HCT116 (cell line): ENCODE results near the gene ZNF750. TPM values are rescaled to one million over a fixed set of nuclear protein-coding genes. Genes with fewer than 3 reads are reported as not detected.

Experiments used
- ATAC-seq: fragments of 200-7000 bp; cut with Tn5 transposase; 2 replicates; pipeline ENCODE4 v1.9.1; 2020; ENCODE audit warnings: mild to moderate bottlenecking, moderate library complexity
- BruUV-seq: library from RNA; stranded (reverse); fragments of 400-500 nt; replicated peaks from 2 replicates; lab custom pipeline; 2021; lab: Mats Ljungman, UMichigan
- CTCF ChIA-PET: fragments of 300-600 bp; sonication (Branson Sonifier 250); formaldehyde crosslinking; loops from one replicate; lab custom pipeline; 2021; ENCODE audit warnings: antibody characterized with exemption; lab: Charles Lee
- POLR2A ChIA-PET: fragments of 300-600, 350-600 bp; sonication (Branson Sonifier 250); formaldehyde crosslinking; loops from one replicate; lab custom pipeline; 2021; ENCODE audit warnings: antibody characterized with exemption; lab: Charles Lee
- RAD21 ChIA-PET, 2 experiments: fragments of 300-600 bp; sonication (Branson Sonifier 250); formaldehyde crosslinking; loops; one replicate each; lab custom pipeline; 2023; ENCODE audit warnings: low total read pairs in 2 of 2; ENCODE audit not compliant: uncharacterized antibody in 2 of 2, unreplicated experiment in 2 of 2, low non-redundant PET in 1 of 2; lab: Charles Lee
- DNase-seq: peaks from one replicate; pipeline ENCODE4 v3.0.0-alpha.2; 2010; ENCODE audit warnings: low read depth, low spot score
- H2AFZ ChIP-seq: fragments of 200-600 bp; shearing (Covaris generic), sonication (generic); 2 replicates; pipeline ENCODE4 v1.6.1; 2017; ENCODE audit warnings: low read depth, mixed run types, mixed read lengths, antibody characterized with exemption, low read length; ENCODE audit not compliant: poor library complexity, severe bottlenecking
- H3K27ac ChIP-seq: 2 replicates; pipeline ENCODE4 v1.5.1; 2012; ENCODE audit warnings: low read depth, low read length
- H3K27me3 ChIP-seq: fragments of 200-600 bp; sonication (generic); 2 replicates; pipeline ENCODE4 v1.6.1; 2016; ENCODE audit warnings: mixed run types, low read length, mixed read lengths; ENCODE audit not compliant: insufficient read depth
- H3K36me3 ChIP-seq, 2 experiments: fragments of 200-500 bp in 1 of 2; fragments of 200-600 bp in 1 of 2; sonication (Bioruptor generic) in 1 of 2; sonication (generic) in 1 of 2; 2 replicates each; pipeline versions ENCODE4 v1.5.1 to v1.6.1; 2014 to 2016; ENCODE audit warnings: low read length in 2 of 2, inconsistent platforms in 1 of 2, mixed read lengths in 1 of 2, mixed run types in 1 of 2; ENCODE audit not compliant: insufficient read depth in 2 of 2, control insufficient read depth in 1 of 2
- H3K4me1 ChIP-seq, 2 experiments: fragments of 200-600 bp in 1 of 2; sonication (generic) in 1 of 2; 2 replicates each; pipeline versions ENCODE4 v1.5.1 to v1.6.1; 2012 to 2017; ENCODE audit warnings: low read length in 2 of 2, inconsistent platforms in 1 of 2, mild to moderate bottlenecking in 1 of 2, mixed read lengths in 1 of 2, mixed run types in 1 of 2, moderate library complexity in 1 of 2; ENCODE audit not compliant: insufficient read depth in 2 of 2, control insufficient read depth in 1 of 2
- H3K4me2 ChIP-seq: fragments of 200-600 bp; sonication (generic); 2 replicates; pipeline ENCODE4 v1.6.1; 2017; ENCODE audit warnings: mixed run types, low read length, mixed read lengths
- H3K4me3 ChIP-seq, 2 experiments: fragments of 200-600 bp in 1 of 2; sonication (generic) in 1 of 2; replicated peaks in 1 of 2; 2 replicates each; pipeline ENCODE4 v1.5.1; 2011 to 2016; ENCODE audit warnings: low read length in 2 of 2, control low read depth in 1 of 2, low read depth in 1 of 2, mild to moderate bottlenecking in 1 of 2, mixed read lengths in 1 of 2, mixed run types in 1 of 2
- H3K79me2 ChIP-seq: fragments of 200-600 bp; sonication (generic); 2 replicates; pipeline ENCODE4 v1.6.1; 2017; ENCODE audit warnings: mild to moderate bottlenecking, mixed run types, low read length, moderate library complexity, mixed read lengths; ENCODE audit not compliant: insufficient read depth
- H3K9ac ChIP-seq: fragments of 200-600 bp; sonication (generic); 2 replicates; pipeline ENCODE4 v1.6.1; 2016; ENCODE audit warnings: low read length, mixed read lengths
- H3K9me2 ChIP-seq: fragments of 200-600 bp; sonication (generic), shearing (Covaris generic); 2 replicates; pipeline ENCODE4 v1.6.1; 2017; ENCODE audit warnings: mixed run types, mild to moderate bottlenecking, moderate library complexity; ENCODE audit not compliant: insufficient read depth
- H3K9me3 ChIP-seq, 2 experiments: fragments of 200-500 bp in 1 of 2; fragments of 200-600 bp in 1 of 2; sonication (Bioruptor generic) in 1 of 2; sonication (generic) in 1 of 2; 2 replicates each; pipeline ENCODE4 v1.6.1; 2014 to 2017; ENCODE audit warnings: low read length in 2 of 2, mixed read lengths in 2 of 2, inconsistent platforms in 1 of 2, low read depth in 1 of 2, mild to moderate bottlenecking in 1 of 2, mixed run types in 1 of 2, moderate library complexity in 1 of 2; ENCODE audit not compliant: control insufficient read depth in 1 of 2, insufficient read depth in 1 of 2
- H4K20me1 ChIP-seq: fragments of 200-600 bp; sonication (generic), shearing (Covaris generic); 2 replicates; pipeline ENCODE4 v1.6.1; 2017; ENCODE audit warnings: mixed run types, mild to moderate bottlenecking, moderate library complexity; ENCODE audit not compliant: insufficient read depth
- ATF3 ChIP-seq: IDR thresholded peaks from 2 replicates; pipeline ENCODE4 v1.6.1; 2012
- CBX3 ChIP-seq: IDR thresholded peaks from 2 replicates; pipeline ENCODE4 v1.6.1; 2012; ENCODE audit warnings: low read depth
- CEBPB ChIP-seq: IDR thresholded peaks from 2 replicates; pipeline ENCODE4 v1.6.1; 2012; ENCODE audit warnings: low read depth
- CTCF ChIP-seq, 3 experiments: fragments of 200-600 bp in 1 of 3; sonication (generic) in 1 of 3; IDR thresholded peaks in 2 of 3; conservative IDR thresholded peaks in 1 of 3; 2 replicates each; pipeline ENCODE4 v1.5.1; 2012 to 2017; ENCODE audit warnings: low read depth in 2 of 3, low read length in 2 of 3, antibody characterized with exemption in 1 of 3, borderline replicate concordance in 1 of 3, control low read depth in 1 of 3, mild to moderate bottlenecking in 1 of 3, mixed read lengths in 1 of 3, mixed run types in 1 of 3, moderate library complexity in 1 of 3; ENCODE audit not compliant: insufficient read depth in 1 of 3
- EGR1 ChIP-seq: IDR thresholded peaks from 2 replicates; pipeline ENCODE4 v1.6.1; 2012; ENCODE audit warnings: low read depth
- FOSL1 ChIP-seq: IDR thresholded peaks from 2 replicates; pipeline ENCODE4 v1.6.1; 2012; ENCODE audit warnings: low read depth
- JUND ChIP-seq: IDR thresholded peaks from 2 replicates; pipeline ENCODE4 v1.6.1; 2012
- POLR2A ChIP-seq: IDR thresholded peaks from 2 replicates; pipeline ENCODE4 v1.7.0; 2011; ENCODE audit warnings: borderline replicate concordance; ENCODE audit not compliant: insufficient read depth, insufficient read length; ENCODE audit errors: extremely low read depth
- POLR2AphosphoS5 ChIP-seq: IDR thresholded peaks from 2 replicates; pipeline ENCODE4 v1.6.1; 2011; ENCODE audit warnings: mild to moderate bottlenecking, low read depth, low read length, moderate library complexity
- RAD21 ChIP-seq: IDR thresholded peaks from 2 replicates; pipeline ENCODE4 v1.6.1; 2012; ENCODE audit warnings: low read depth, mild to moderate bottlenecking
- REST ChIP-seq: IDR thresholded peaks from 2 replicates; pipeline ENCODE4 v1.6.1; 2012; ENCODE audit warnings: low read depth
- SP1 ChIP-seq: IDR thresholded peaks from 2 replicates; pipeline ENCODE4 v1.6.1; 2012; ENCODE audit warnings: low read depth
- SRF ChIP-seq: IDR thresholded peaks from 2 replicates; pipeline ENCODE4 v1.6.1; 2012; ENCODE audit warnings: low read depth
- YY1 ChIP-seq: IDR thresholded peaks from 2 replicates; pipeline ENCODE4 v1.6.1; 2011; ENCODE audit warnings: low read length, low read depth, moderate library complexity, mild to moderate bottlenecking; ENCODE audit not compliant: insufficient replicate concordance; ENCODE audit errors: extremely low read depth
- ZFX ChIP-seq: fragments of 450-650 bp; IDR thresholded peaks from 2 replicates; pipeline ENCODE4 v1.6.1; 2017
- intact Hi-C: fragments of 100-400 bp; cut with micrococcal nuclease; formaldehyde crosslinking; loops from 2 replicates; pipeline ENCODE4 v1.10.0; 2022
- total RNA-seq: library from RNA; stranded (reverse); gene quantifications from one replicate; pipeline ENCODE4 v1.2.1, GENCODE V29; 2021; ENCODE audit not compliant: unreplicated experiment

Gene ZNF750
- total RNA-seq, 1 experiment from 2014 or later, result not detected

GRCh38 chr17:82802075-82802780 lies 37.6 kb downstream of the ZNF750 start:
- peaks cover 27% of the 10 kb centered on the region for H3K79me2 ChIP-seq
- H3K9me2 ChIP-seq, result no peaks in the 10 kb centered on the region
- no peaks in the 10 kb centered on the region for H3K27me3 ChIP-seq
- H3K4me2 ChIP-seq, result no peak overlapping the region
- ATAC-seq, result no peak
- H3K36me3 ChIP-seq, result peaks cover 3 to 20% of the 10 kb centered on the region in 2 experiments; a peak in 2 of 4 replicates
- ChIA-PET CTCF (no interaction called here), POLR2A (no interaction called here), RAD21 (no interaction called here)
- H2AFZ ChIP-seq, result no peak overlapping the region
- no peaks in the 10 kb centered on the region for H3K4me1 ChIP-seq
- no peak overlapping the region for H3K27ac ChIP-seq
- intact Hi-C loops, result no loop called here
- no peak overlapping the region for H3K9ac ChIP-seq
- H4K20me1 ChIP-seq, result 0 out of 2 replicates have a peak, but pooled peaks cover 4% of the 10 kb centered on the region
- no TSS peak for BruUV-seq
- no peak for DNase-seq
- TF ChIP-seq FOSL1, result no peak
- H3K9me3 ChIP-seq, result no peaks in the 10 kb centered on the region
- no peak overlapping the region for H3K4me3 ChIP-seq

- POLR2A ChIA-PET, result no interaction called here
- Histone ChIP-seq H3K4me3 (no peak overlapping the region), H3K9me3 (no peaks in the 10 kb centered on the region), H3K9ac (no peak overlapping the region), H3K79me2 (peaks cover 34% of the 10 kb centered on the region), H3K9me2 (no peaks in the 10 kb centered on the region), H4K20me1 (0 out of 2 replicates have a peak, but pooled peaks cover 4% of the 10 kb centered on the region), H3K4me2 (no peak overlapping the region), H3K27me3 (no peaks in the 10 kb centered on the region), H3K36me3 (peaks cover 3 to 13% of the 10 kb centered on the region in 2 experiments; a peak in 2 of 4 replicates), H2AFZ (no peak overlapping the region), H3K4me1 (no peaks in the 10 kb centered on the region), H3K27ac (peak overlapping the region; percentile 44; the same call in 1 of the 2 replicates)
- ATAC-seq (no peak), DNase-seq (no peak)
- CTCF ChIA-PET, result no interaction called here
- intact Hi-C loops, result no loop called here
- no TSS peak for BruUV-seq
- RAD21 ChIA-PET, result no interaction called here
- TF ChIP-seq POLR2A (no peak), CEBPB (no peak), CTCF (IDR thresholded peaks at IDR 0.05 in 2 of 3, conservative IDR thresholded peaks at IDR 0.05 in 1 of 3; ENCODE audit: borderline replicate concordance in 1 of 3, insufficient read depth in 1 of 3, low read depth in 2 of 3, low read length in 2 of 3) (no peak), ZFX (no peak), ATF3 (no peak), EGR1 (no peak), JUND (no peak), FOSL1 (no peak), SRF (no peak), POLR2AphosphoS5 (no peak), REST (no peak), CBX3 (no peak), SP1 (no peak), YY1 (no peak), RAD21 (no peak)
These were observed 38.3 kb downstream of the ZNF750 start for GRCh38 chr17:82801377-82801970.
